Breast epithelium (tissue), 3 donors: ENCODE results near the gene HYDIN.

Experiments
- POLR2A ChIP-seq: fragments of 450-650 bp; IDR thresholded peaks from one replicate; pipeline ENCODE4 v1.6.1; 2016; ENCODE audit warnings: antibody characterized with exemption, mild to moderate bottlenecking, moderate library complexity
- TF ChIP-seq, protein P1 (sequence below), 3 donors: fragments of 450-650 bp; IDR thresholded peaks; one replicate each; pipeline ENCODE4 v1.5.1; 2016 to 2017; ENCODE audit warnings: antibody characterized with exemption in 3 of 3, mild to moderate bottlenecking in 3 of 3, moderate library complexity in 3 of 3

GRCh38 chr16:70769761-70770160 is 460.8 kb downstream of the HYDIN start:
- no peak for TF ChIP-seq POLR2A
- TF ChIP-seq, protein P1, sequence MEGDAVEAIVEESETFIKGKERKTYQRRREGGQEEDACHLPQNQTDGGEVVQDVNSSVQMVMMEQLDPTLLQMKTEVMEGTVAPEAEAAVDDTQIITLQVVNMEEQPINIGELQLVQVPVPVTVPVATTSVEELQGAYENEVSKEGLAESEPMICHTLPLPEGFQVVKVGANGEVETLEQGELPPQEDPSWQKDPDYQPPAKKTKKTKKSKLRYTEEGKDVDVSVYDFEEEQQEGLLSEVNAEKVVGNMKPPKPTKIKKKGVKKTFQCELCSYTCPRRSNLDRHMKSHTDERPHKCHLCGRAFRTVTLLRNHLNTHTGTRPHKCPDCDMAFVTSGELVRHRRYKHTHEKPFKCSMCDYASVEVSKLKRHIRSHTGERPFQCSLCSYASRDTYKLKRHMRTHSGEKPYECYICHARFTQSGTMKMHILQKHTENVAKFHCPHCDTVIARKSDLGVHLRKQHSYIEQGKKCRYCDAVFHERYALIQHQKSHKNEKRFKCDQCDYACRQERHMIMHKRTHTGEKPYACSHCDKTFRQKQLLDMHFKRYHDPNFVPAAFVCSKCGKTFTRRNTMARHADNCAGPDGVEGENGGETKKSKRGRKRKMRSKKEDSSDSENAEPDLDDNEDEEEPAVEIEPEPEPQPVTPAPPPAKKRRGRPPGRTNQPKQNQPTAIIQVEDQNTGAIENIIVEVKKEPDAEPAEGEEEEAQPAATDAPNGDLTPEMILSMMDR (IDR thresholded peaks at IDR 0.05), result no peak
